Motor neuron (in vitro differentiated cells): ENCODE measurements around the gene LRRC30. TPM values are rescaled to one million over a fixed set of nuclear protein-coding genes. Genes with fewer than 3 reads are reported as not detected.

Source experiments
- ATAC-seq, 8 experiments: fragments of 200-7000 bp; cut with Tn5 transposase; replicated peaks in 6 of 8; 2 replicates each; pipeline ENCODE4 v1.8.0; 2021; ENCODE audit warnings: mild to moderate bottlenecking in 8 of 8, moderate library complexity in 8 of 8
- H3K27ac ChIP-seq, 2 donors: fragments of 250-450 bp; sonication (Bioruptor Pico); 2 replicates each; pipeline ENCODE4 v1.9.0; 2021; ENCODE audit warnings: antibody characterized with exemption in 2 of 2, mild to moderate bottlenecking in 2 of 2, moderate library complexity in 1 of 2
- H3K4me1 ChIP-seq, 2 donors: fragments of 250-450 bp; sonication (Bioruptor Pico); replicated peaks in 1 of 2; 2 replicates each; pipeline ENCODE4 v1.6.1; 2021; ENCODE audit warnings: antibody characterized with exemption in 2 of 2, mild to moderate bottlenecking in 2 of 2, moderate library complexity in 1 of 2
- H3K4me3 ChIP-seq, 5 donors: fragments of 250-450 bp; sonication (Bioruptor Pico); 2 replicates each; pipeline ENCODE4 v1.9.0; 2021; ENCODE audit warnings: antibody characterized with exemption in 5 of 5, mild to moderate bottlenecking in 5 of 5, moderate library complexity in 4 of 5
- WGBS, 10 experiments: fragments of 450-650 bp; shearing (Covaris generic); methylation state at CpG; one replicate each; pipeline ENCODE4 v1.0.0; 2022; 5-methylcytosine and 5-hydroxymethylcytosine counted together
- in situ Hi-C, 9 experiments: fragments of 400-800 bp; cut with MboI; loops; one replicate each; pipeline ENCODE4 v1.15.0; 2021; ENCODE audit warnings: low sequenced_read_pairs in 9 of 9, low pct_unique_long_range_greater_than_20kb in 2 of 9; ENCODE audit not compliant: unreplicated experiment in 9 of 9
- total RNA-seq, 8 experiments: library from RNA; unstranded; fragments of 300-600 nt; gene quantifications; 2 replicates each; pipeline versions ENCODE4 v1.2.3 to v1.2.4, GENCODE V29; 2022

The LRRC30 gene
- total RNA-seq, 8 experiments from 2014 or later, result 0.90 TPM; not detected in 7

DNA sequence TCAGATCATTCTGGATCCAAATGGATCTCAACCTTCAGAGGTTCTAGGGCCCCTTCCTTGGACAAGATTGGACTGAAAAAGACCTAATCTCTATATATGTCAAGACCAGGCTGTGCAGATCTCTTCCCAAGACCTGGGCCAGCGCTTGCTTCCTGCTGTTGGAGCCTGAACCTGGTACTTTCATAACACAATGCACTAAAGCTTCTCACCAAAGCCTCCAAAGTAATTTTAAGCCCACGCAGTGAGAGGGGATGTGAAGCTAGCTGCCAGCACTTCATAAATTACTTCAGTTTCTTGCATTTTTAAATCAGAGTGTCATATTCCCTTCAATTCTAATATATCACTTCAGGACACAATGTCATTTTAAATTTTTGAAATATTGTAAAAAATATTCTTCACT lies 50.7 kb downstream of the LRRC30 start:
- 0 to 100% (median 47%) methylated on average over 1 to 2 of the region's 2 CpGs; no CpG with 5 or more reads in 2 of the 10 experiments for WGBS, 10 experiments
- Histone ChIP-seq H3K27ac (no peak overlapping the region), H3K4me1 (no peaks in the 10 kb centered on the region), H3K4me3 (no peak overlapping the region)
- in situ Hi-C loops, result loop anchor here in 1 of 9 experiments (25.0 kb wide), 1 partner anchor 281 kb away; the partner anchor contains the start of gene PTPRM
- no peak for ATAC-seq

Other genes with a start within 250 kb of the LRRC30 start
- gene LAMA1, start 113.3 kb upstream of the LRRC30 start, total RNA-seq, result 10 to 100 TPM in 3 of 8 experiments, 1 to 10 TPM in 3, under 1 TPM in 2; 0.18 to 37.8 (median 7.6) TPM